Endothelial cell of umbilical vein (primary cell): Measurements from ENCODE around the gene CD300H. TPM values are rescaled to one million over a fixed set of nuclear protein-coding genes. Genes with fewer than 3 reads are reported as not detected.

Experiments used
- BruUV-seq: library from RNA; stranded (reverse); fragments of 400-500 nt; replicated peaks from 2 replicates; lab custom pipeline; 2021; lab: Mats Ljungman, UMichigan
- CTCF ChIA-PET: fragments of 300-600, 350-600 bp; sonication (Branson Sonifier 250); formaldehyde crosslinking; loops from one replicate; lab custom pipeline; 2021; ENCODE audit warnings: antibody characterized with exemption, inconsistent platforms; lab: Charles Lee
- POLR2A ChIA-PET: fragments of 300-600, 350-600 bp; sonication (Branson Sonifier 250); formaldehyde crosslinking; loops from one replicate; lab custom pipeline; 2021; ENCODE audit warnings: antibody characterized with exemption, inconsistent platforms; lab: Charles Lee
- DNase-seq: peaks from one replicate; pipeline ENCODE4 v3.0.0-alpha.2; 2011; ENCODE audit warnings: low read depth, low spot score
- FAIRE-seq: peaks from 2 replicates; lab custom pipeline; 2011; peaks lifted over from hg19 to GRCh38; lab: Jason Lieb, UNC
- H2AFZ ChIP-seq: 2 replicates; pipeline ENCODE4 v1.6.0; 2012; ENCODE audit warnings: low read depth, low read length, control low read depth, inconsistent platforms
- H3K27ac ChIP-seq: 2 replicates; pipeline ENCODE4 v1.5.1; 2011; ENCODE audit warnings: low read depth, mild to moderate bottlenecking, control low read depth, low read length, moderate library complexity; ENCODE audit not compliant: insufficient read depth
- H3K27me3 ChIP-seq, 2 experiments: 2 replicates each; pipeline versions ENCODE4 v1.6.0 to v1.6.1; 2011; ENCODE audit warnings: low read length in 2 of 2, mixed read lengths in 1 of 2; ENCODE audit not compliant: control insufficient read depth in 2 of 2, insufficient read depth in 2 of 2
- H3K36me3 ChIP-seq, 2 experiments: 2 replicates in 1 of 2; 3 replicates in 1 of 2; pipeline ENCODE4 v1.5.1; 2011; ENCODE audit warnings: low read length in 2 of 2, mild to moderate bottlenecking in 1 of 2, moderate library complexity in 1 of 2; ENCODE audit not compliant: control insufficient read depth in 2 of 2, insufficient read depth in 2 of 2; ENCODE audit errors: extremely low read depth in 1 of 2
- H3K4me1 ChIP-seq: 3 replicates; pipeline ENCODE4 v1.5.1; 2011; ENCODE audit warnings: mild to moderate bottlenecking, low read length; ENCODE audit not compliant: control insufficient read depth, insufficient read depth; ENCODE audit errors: extremely low read depth
- H3K4me2 ChIP-seq: 2 replicates; pipeline ENCODE4 v1.6.1; 2011; ENCODE audit warnings: low read length, control low read depth, mixed read lengths; ENCODE audit not compliant: insufficient read depth
- H3K4me3 ChIP-seq, 3 experiments: fragments of 200-600 bp in 1 of 3; sonication (generic), shearing (Covaris generic) in 1 of 3; replicated peaks in 1 of 3; 2 replicates each; pipeline ENCODE4 v1.5.1; 2011 to 2016; ENCODE audit warnings: control low read depth in 3 of 3, low read length in 3 of 3, mild to moderate bottlenecking in 2 of 3, inconsistent platforms in 1 of 3, low read depth in 1 of 3, moderate library complexity in 1 of 3; ENCODE audit not compliant: insufficient read depth in 1 of 3
- H3K79me2 ChIP-seq: 2 replicates; pipeline ENCODE4 v1.6.0; 2012; ENCODE audit warnings: low read length, inconsistent platforms; ENCODE audit not compliant: control insufficient read depth, insufficient read depth
- H3K9ac ChIP-seq: replicated peaks from 2 replicates; pipeline ENCODE3; 2011; ENCODE audit warnings: low read length, control low read depth; ENCODE audit not compliant: insufficient read depth; ENCODE audit errors: extremely low read depth
- H3K9me1 ChIP-seq: replicated peaks from 3 replicates; pipeline ENCODE4 v1.6.0; 2011; ENCODE audit warnings: mild to moderate bottlenecking, low read length; ENCODE audit not compliant: control insufficient read depth, insufficient read depth; ENCODE audit errors: extremely low read depth
- H3K9me3 ChIP-seq: replicated peaks from 2 replicates; pipeline ENCODE4 v1.5.1; 2012; ENCODE audit warnings: low read length, inconsistent platforms; ENCODE audit not compliant: control insufficient read depth, insufficient read depth
- H4K20me1 ChIP-seq: replicated peaks from 2 replicates; pipeline ENCODE3; 2011; ENCODE audit warnings: mild to moderate bottlenecking, low read length; ENCODE audit not compliant: control insufficient read depth, insufficient read depth; ENCODE audit errors: extremely low read depth
- CTCF ChIP-seq, 2 donors: IDR thresholded peaks; 1 replicate in 1 of 2; 2 replicates in 1 of 2; pipeline ENCODE4 v1.5.1; 2011; ENCODE audit warnings: low read length in 2 of 2, mild to moderate bottlenecking in 2 of 2, moderate library complexity in 2 of 2, control low read depth in 1 of 2, inconsistent platforms in 1 of 2, low read depth in 1 of 2; ENCODE audit not compliant: insufficient read depth in 1 of 2; ENCODE audit errors: extremely low read depth in 1 of 2
- EZH2 ChIP-seq: IDR thresholded peaks from 2 replicates; pipeline ENCODE4 v1.6.1; 2012; ENCODE audit warnings: borderline replicate concordance, low read depth, mild to moderate bottlenecking, moderate library complexity, low read length, inconsistent platforms; ENCODE audit not compliant: severe bottlenecking
- FOS ChIP-seq: IDR thresholded peaks from 2 replicates; pipeline ENCODE4 v1.6.1; 2011; ENCODE audit warnings: mild to moderate bottlenecking, low read length, moderate library complexity, borderline replicate concordance; ENCODE audit not compliant: insufficient read depth
- GATA2 ChIP-seq: IDR thresholded peaks from 2 replicates; pipeline ENCODE4 v1.7.0; 2011; ENCODE audit warnings: low read depth, mild to moderate bottlenecking, moderate library complexity, mixed read lengths, low read length; ENCODE audit not compliant: insufficient read length, insufficient read depth
- JUN ChIP-seq: IDR thresholded peaks from 2 replicates; pipeline ENCODE4 v1.6.1; 2011; ENCODE audit warnings: borderline replicate concordance, low read depth; ENCODE audit not compliant: insufficient read length, insufficient read depth
- MYC ChIP-seq: IDR thresholded peaks from one replicate; pipeline ENCODE4 v1.6.1; 2011; ENCODE audit warnings: mild to moderate bottlenecking, low read depth, low read length
- POLR2A ChIP-seq: IDR thresholded peaks from 2 replicates; pipeline ENCODE4 v1.6.1; 2012; ENCODE audit warnings: low read depth, mild to moderate bottlenecking, control low read depth, low read length
- POLR2AphosphoS5 ChIP-seq: IDR thresholded peaks from 2 replicates; pipeline ENCODE4 v1.6.1; 2012; ENCODE audit warnings: low read depth, mild to moderate bottlenecking, control low read depth, low read length, moderate library complexity; ENCODE audit not compliant: insufficient read depth
- dilution Hi-C: fragments of 300-500 bp; cut with MboI; formaldehyde crosslinking; loops from one replicate; pipeline ENCODE4 v1.15.0; 2019; ENCODE audit warnings: low sequenced_read_pairs; ENCODE audit not compliant: extremely low pct_ligation_motif_present
- intact Hi-C: fragments of 100-400 bp; cut with micrococcal nuclease; formaldehyde crosslinking; loops from one replicate; pipeline ENCODE4 v1.10.0; 2022
- polyA plus RNA-seq, 4 experiments: library from polyadenylated mRNA; depleted of rRNA in 3 of 4; stranded (reverse) in 3 of 4; unstranded in 1 of 4; fragments of >200 nt; gene quantifications; 2 replicates each; pipeline versions ENCODE4 v1.2.1 to v1.2.3, GENCODE V29; 2011 to 2012; ENCODE audit warnings: missing spikeins in 1 of 4
- total RNA-seq: library from RNA; stranded (reverse); gene quantifications from 2 replicates; pipeline ENCODE4 v1.2.3, GENCODE V29; 2021
- TF ChIP-seq, protein P1 (sequence below): IDR thresholded peaks from 2 replicates; pipeline ENCODE4 v1.6.1; 2011; ENCODE audit not compliant: insufficient read depth, insufficient read length

Gene CD300H
- total and polyA plus RNA-seq, 2 donors (not counting 3 experiments of a cell fraction or from before 2014, with no cell fraction given), result not detected

- Histone ChIP-seq H3K27me3 (no peaks in the 10 kb centered on the region), H3K4me2 (no peak overlapping the region), H3K9me1 (no peaks in the 10 kb centered on the region), H3K36me3 (no peaks in the 10 kb centered on the region), H3K4me3 (no peak overlapping the region), H2AFZ (no peak overlapping the region), H3K4me1 (no peaks in the 10 kb centered on the region), H3K9me3 (no peaks in the 10 kb centered on the region), H3K9ac (no peak overlapping the region), H4K20me1 (no peaks in the 10 kb centered on the region), H3K79me2 (no peaks in the 10 kb centered on the region), H3K27ac (no peak overlapping the region)
- DNase-seq (no peak), FAIRE-seq (no peak)
- ChIA-PET POLR2A (no interaction called here), CTCF (no interaction called here)
- no TSS peak for BruUV-seq
- TF ChIP-seq CTCF (IDR thresholded peaks at IDR 0.05; ENCODE audit: extremely low read depth in 1 of 2, insufficient read depth in 1 of 2, low read depth in 1 of 2, low read length in 2 of 2), result no peak
- no peak for TF ChIP-seq POLR2AphosphoS5
- no peak for TF ChIP-seq POLR2A
- no peak for TF ChIP-seq FOS
- TF ChIP-seq MYC, result no peak
- no peak for TF ChIP-seq JUN
- TF ChIP-seq GATA2, result no peak
- no peak for TF ChIP-seq EZH2
- TF ChIP-seq, protein P1, sequence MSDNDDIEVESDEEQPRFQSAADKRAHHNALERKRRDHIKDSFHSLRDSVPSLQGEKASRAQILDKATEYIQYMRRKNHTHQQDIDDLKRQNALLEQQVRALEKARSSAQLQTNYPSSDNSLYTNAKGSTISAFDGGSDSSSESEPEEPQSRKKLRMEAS, result no peak
- dilution Hi-C loops, result no loop called here
- intact Hi-C loops, result no loop called here
Measured at GRCh38 chr17:74563358-74563757, 4.0 kb downstream of the CD300H start.
